ENCODE data around the gene GPR162. TPM values are rescaled to one million over a fixed set of nuclear protein-coding genes. Genes with fewer than 3 reads are reported as not detected.

The GPR162 gene
- total and polyA plus RNA-seq, 2 experiments from 2014 or later = 2.3 TPM

GRCh38 chr12:6837370-6838060 is 15.9 kb downstream of the GPR162 start:
- no peak overlapping the region for H3K4me3 ChIP-seq
- no peaks in the 10 kb centered on the region for H3K9me3 ChIP-seq (ENCODE audit: low read depth)
- 95% methylated on average over 25 of the region's 26 CpGs for WGBS (ENCODE audit: low lambda C conversion rate, missing lambda C conversion rate)
- no peaks in the 10 kb centered on the region for H3K4me1 ChIP-seq (ENCODE audit: insufficient read depth)
- H3K27me3 ChIP-seq = no peaks in the 10 kb centered on the region
- no peak overlapping the region for H2AFZ ChIP-seq
- H3K9me2 ChIP-seq (replicated peaks; ENCODE audit: insufficient read depth) = no peaks in the 10 kb centered on the region
- no peak overlapping the region for H3K4me2 ChIP-seq
- DNase-seq (ENCODE audit: low spot score) = no peak
- TF ChIP-seq, protein P1, sequence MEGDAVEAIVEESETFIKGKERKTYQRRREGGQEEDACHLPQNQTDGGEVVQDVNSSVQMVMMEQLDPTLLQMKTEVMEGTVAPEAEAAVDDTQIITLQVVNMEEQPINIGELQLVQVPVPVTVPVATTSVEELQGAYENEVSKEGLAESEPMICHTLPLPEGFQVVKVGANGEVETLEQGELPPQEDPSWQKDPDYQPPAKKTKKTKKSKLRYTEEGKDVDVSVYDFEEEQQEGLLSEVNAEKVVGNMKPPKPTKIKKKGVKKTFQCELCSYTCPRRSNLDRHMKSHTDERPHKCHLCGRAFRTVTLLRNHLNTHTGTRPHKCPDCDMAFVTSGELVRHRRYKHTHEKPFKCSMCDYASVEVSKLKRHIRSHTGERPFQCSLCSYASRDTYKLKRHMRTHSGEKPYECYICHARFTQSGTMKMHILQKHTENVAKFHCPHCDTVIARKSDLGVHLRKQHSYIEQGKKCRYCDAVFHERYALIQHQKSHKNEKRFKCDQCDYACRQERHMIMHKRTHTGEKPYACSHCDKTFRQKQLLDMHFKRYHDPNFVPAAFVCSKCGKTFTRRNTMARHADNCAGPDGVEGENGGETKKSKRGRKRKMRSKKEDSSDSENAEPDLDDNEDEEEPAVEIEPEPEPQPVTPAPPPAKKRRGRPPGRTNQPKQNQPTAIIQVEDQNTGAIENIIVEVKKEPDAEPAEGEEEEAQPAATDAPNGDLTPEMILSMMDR (IDR thresholded peaks at IDR 0.05; ENCODE audit: poor library complexity) = no peak
- TF ChIP-seq EZH2 (IDR thresholded peaks at IDR 0.05; ENCODE audit: borderline replicate concordance) (no peak), EZH2phosphoT487 (IDR thresholded peaks at IDR 0.05; ENCODE audit: low read depth, severe bottlenecking, unreplicated experiment) (no peak)
- H3K79me2 ChIP-seq = no peaks in the 10 kb centered on the region
- no peak overlapping the region for H3K27ac ChIP-seq
- no peaks in the 10 kb centered on the region for H3K36me3 ChIP-seq (replicated peaks; ENCODE audit: insufficient read depth, low read depth)
- H4K20me1 ChIP-seq (ENCODE audit: insufficient read depth, poor library complexity, severe bottlenecking) = no peaks in the 10 kb centered on the region

DNA sequence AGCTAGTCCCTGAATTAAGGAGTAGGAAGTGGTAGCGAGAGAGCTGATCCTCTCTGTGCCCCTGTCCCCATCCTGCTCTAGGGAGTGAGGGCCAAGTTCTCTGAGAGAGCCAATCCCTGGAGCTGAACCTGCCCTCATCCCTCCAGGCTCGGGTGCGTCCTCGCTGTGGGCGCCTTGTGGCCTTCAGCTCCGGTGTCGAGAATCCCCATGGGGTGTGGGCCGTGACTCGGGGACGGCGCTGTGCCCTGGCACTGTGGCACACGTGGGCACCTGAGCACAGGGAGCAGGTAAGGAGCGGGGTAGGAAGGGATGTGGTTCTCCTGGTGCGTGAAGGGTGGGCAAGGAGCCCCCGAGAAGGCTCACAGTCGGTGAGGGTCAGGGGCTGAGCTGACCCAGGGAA is 17.2 kb downstream of the GPR162 start:
- Histone ChIP-seq H3K9me3 (ENCODE audit: low read depth) (no peaks in the 10 kb centered on the region), H3K9me2 (replicated peaks; ENCODE audit: insufficient read depth) (no peaks in the 10 kb centered on the region), H3K4me3 (no peak overlapping the region), H3K4me2 (no peak overlapping the region), H2AFZ (no peak overlapping the region), H4K20me1 (ENCODE audit: insufficient read depth, poor library complexity, severe bottlenecking) (no peaks in the 10 kb centered on the region), H3K4me1 (ENCODE audit: insufficient read depth) (no peaks in the 10 kb centered on the region), H3K27me3 (no peaks in the 10 kb centered on the region), H3K27ac (no peak overlapping the region), H3K79me2 (no peaks in the 10 kb centered on the region), H3K36me3 (replicated peaks; ENCODE audit: insufficient read depth, low read depth) (no peaks in the 10 kb centered on the region)
- TF ChIP-seq, protein P1 (IDR thresholded peaks at IDR 0.05; ENCODE audit: poor library complexity) = no peak
- TF ChIP-seq EZH2 (IDR thresholded peaks at IDR 0.05; ENCODE audit: borderline replicate concordance) = no peak
- 96% methylated on average over 15 of the region's 16 CpGs for WGBS (ENCODE audit: low lambda C conversion rate, missing lambda C conversion rate)
- DNase-seq (ENCODE audit: low spot score) = no peak

- Histone ChIP-seq H3K27ac (no peak overlapping the region), H3K4me1 (ENCODE audit: insufficient read depth) (no peaks in the 10 kb centered on the region), H4K20me1 (ENCODE audit: insufficient read depth, poor library complexity, severe bottlenecking) (no peaks in the 10 kb centered on the region), H3K9me3 (ENCODE audit: low read depth) (no peaks in the 10 kb centered on the region), H3K4me2 (no peak overlapping the region), H3K79me2 (no peaks in the 10 kb centered on the region), H3K27me3 (no peaks in the 10 kb centered on the region), H3K9me2 (replicated peaks; ENCODE audit: insufficient read depth) (no peaks in the 10 kb centered on the region), H3K36me3 (replicated peaks; ENCODE audit: insufficient read depth, low read depth) (no peaks in the 10 kb centered on the region), H3K4me3 (no peak overlapping the region), H2AFZ (no peak overlapping the region)
- 74% methylated on average over 10 of the region's 10 CpGs for WGBS (ENCODE audit: low lambda C conversion rate, missing lambda C conversion rate)
- TF ChIP-seq EZH2 (IDR thresholded peaks at IDR 0.05; ENCODE audit: borderline replicate concordance) (no peak), EZH2phosphoT487 (IDR thresholded peaks at IDR 0.05; ENCODE audit: low read depth, severe bottlenecking, unreplicated experiment) (no peak)
- TF ChIP-seq, protein P1 (IDR thresholded peaks at IDR 0.05; ENCODE audit: poor library complexity) = no peak
- DNase-seq (ENCODE audit: low spot score) = no peak
Measured at GRCh38 chr12:6839482-6840201, 18.0 kb downstream of the GPR162 start.

All from hepatocyte (in vitro differentiated cells).